ENCODE results near the gene CCDC3. TPM values are rescaled to one million over a fixed set of nuclear protein-coding genes. Genes with fewer than 3 reads are reported as not detected.

CCDC3 gene
- total RNA-seq, 1 experiment from 2014 or later: not detected

GRCh38 chr10:13001887-13002212 lies 337 bp upstream of the CCDC3 start:
- CTCF ChIA-PET: no interaction called here
- H3K27ac Mint-ChIP-seq (ENCODE audit: low read depth, unreplicated experiment): no peak overlapping the region
- peaks cover 6% of the 10 kb centered on the region for H3K4me1 Mint-ChIP-seq (ENCODE audit: insufficient read depth, unreplicated experiment)
- H3K9me3 Mint-ChIP-seq (ENCODE audit: unreplicated experiment): no peaks in the 10 kb centered on the region
- H3K27me3 Mint-ChIP-seq (ENCODE audit: insufficient read depth, unreplicated experiment): no peaks in the 10 kb centered on the region
- POLR2A ChIA-PET: no interaction called here
- intact Hi-C loops (cut with micrococcal nuclease): no loop called here
- no TSS peak for BruUV-seq (replicated peaks)
- TF ChIP-seq CTCF (IDR thresholded peaks at IDR 0.05; ENCODE audit: unreplicated experiment): no peak
- no peak for DNase-seq (ENCODE audit: unreplicated experiment)
- no peaks in the 10 kb centered on the region for H3K36me3 Mint-ChIP-seq (ENCODE audit: insufficient read depth, unreplicated experiment)
- no peak overlapping the region for H3K4me3 Mint-ChIP-seq (ENCODE audit: unreplicated experiment)

GRCh38 chr10:13000431-13000830 lies 1.1 kb downstream of the CCDC3 start:
- H3K4me1 Mint-ChIP-seq (ENCODE audit: insufficient read depth, unreplicated experiment): peaks cover 6% of the 10 kb centered on the region
- no TSS peak for BruUV-seq (replicated peaks)
- peak overlapping the region; percentile 55 for H3K4me3 Mint-ChIP-seq (ENCODE audit: unreplicated experiment)
- ChIA-PET CTCF (no interaction called here), POLR2A (no interaction called here)
- intact Hi-C loops (cut with micrococcal nuclease): no loop called here
- H3K9me3 Mint-ChIP-seq (ENCODE audit: unreplicated experiment): no peaks in the 10 kb centered on the region
- DNase-seq (ENCODE audit: unreplicated experiment): no peak
- H3K27me3 Mint-ChIP-seq (ENCODE audit: insufficient read depth, unreplicated experiment): peaks cover 7% of the 10 kb centered on the region
- no peak overlapping the region for H3K27ac Mint-ChIP-seq (ENCODE audit: low read depth, unreplicated experiment)
- TF ChIP-seq CTCF (IDR thresholded peaks at IDR 0.05; ENCODE audit: unreplicated experiment): no peak
- no peaks in the 10 kb centered on the region for H3K36me3 Mint-ChIP-seq (ENCODE audit: insufficient read depth, unreplicated experiment)

DNA sequence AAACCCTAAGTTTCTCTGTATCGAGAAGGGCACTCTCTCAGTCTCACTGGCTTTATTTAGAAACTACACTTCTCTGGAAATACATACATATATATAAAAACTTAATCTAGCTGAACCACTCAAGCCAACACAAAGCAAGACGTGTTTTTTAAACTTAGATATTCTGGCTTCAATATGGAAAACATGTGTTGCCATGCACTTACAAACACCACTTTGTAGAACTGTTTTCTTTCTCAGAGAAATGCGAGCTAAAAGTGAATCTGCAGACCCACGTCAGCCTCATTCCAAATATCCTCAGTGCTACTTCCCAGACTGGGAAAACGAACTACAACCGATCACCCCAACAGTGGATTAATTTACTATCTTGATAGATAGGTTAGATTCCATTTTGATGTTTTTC lies 1.7 kb downstream of the CCDC3 start:
- CTCF ChIA-PET: interaction anchor here (0.6 kb wide), 1 partner anchor 28 kb away, joined by 3 read pairs; no protein-coding TSS in a partner anchor
- no peak for DNase-seq (ENCODE audit: unreplicated experiment)
- no peak for TF ChIP-seq CTCF (IDR thresholded peaks at IDR 0.05; ENCODE audit: unreplicated experiment)
- intact Hi-C loops (cut with micrococcal nuclease): no loop called here
- Mint-ChIP-seq H3K36me3 (ENCODE audit: insufficient read depth, unreplicated experiment) (no peaks in the 10 kb centered on the region), H3K9me3 (ENCODE audit: unreplicated experiment) (no peaks in the 10 kb centered on the region), H3K4me1 (ENCODE audit: insufficient read depth, unreplicated experiment) (peaks cover 6% of the 10 kb centered on the region), H3K27me3 (ENCODE audit: insufficient read depth, unreplicated experiment) (peaks cover 10% of the 10 kb centered on the region), H3K4me3 (ENCODE audit: unreplicated experiment) (no peak overlapping the region), H3K27ac (ENCODE audit: low read depth, unreplicated experiment) (no peak overlapping the region)
- POLR2A ChIA-PET: no interaction called here
- BruUV-seq (replicated peaks): no TSS peak

DNA sequence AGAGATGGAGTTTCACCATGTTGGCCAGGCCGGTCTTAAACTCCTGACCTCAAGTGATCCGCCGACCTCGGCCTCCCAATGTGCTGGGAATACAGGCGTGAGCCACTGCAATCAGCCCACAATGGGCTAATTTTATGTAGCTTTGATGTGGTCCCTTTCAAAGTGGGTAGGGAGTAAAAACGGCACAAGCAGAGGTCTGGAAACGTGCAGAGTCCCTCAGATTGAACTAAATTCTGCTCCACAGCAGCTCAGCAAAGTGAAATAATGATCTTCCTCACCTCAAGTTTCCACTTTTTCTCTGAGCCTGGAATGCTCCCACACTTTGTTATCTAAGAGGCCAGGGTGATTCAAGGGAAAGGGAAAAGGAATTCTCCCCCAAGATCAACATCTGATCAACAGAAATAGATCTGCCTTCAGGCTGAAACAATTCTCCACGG lies 6.1 kb downstream of the CCDC3 start:
- CTCF ChIA-PET: interaction anchor here (0.6 to 0.8 kb wide), 4 partner anchors 19 to 710 kb away, joined by 3 to 4 read pairs (median 3); no protein-coding TSS in a partner anchor
- no peaks in the 10 kb centered on the region for H3K9me3 Mint-ChIP-seq (ENCODE audit: unreplicated experiment)
- no peak overlapping the region for H3K4me3 Mint-ChIP-seq (ENCODE audit: unreplicated experiment)
- POLR2A ChIA-PET: no interaction called here
- no peak for TF ChIP-seq CTCF (IDR thresholded peaks at IDR 0.05; ENCODE audit: unreplicated experiment)
- peaks cover 10% of the 10 kb centered on the region for H3K27me3 Mint-ChIP-seq (ENCODE audit: insufficient read depth, unreplicated experiment)
- no peak for DNase-seq (ENCODE audit: unreplicated experiment)
- H3K36me3 Mint-ChIP-seq (ENCODE audit: insufficient read depth, unreplicated experiment): no peaks in the 10 kb centered on the region
- no peak overlapping the region for H3K27ac Mint-ChIP-seq (ENCODE audit: low read depth, unreplicated experiment)
- no TSS peak for BruUV-seq (replicated peaks)
- no peaks in the 10 kb centered on the region for H3K4me1 Mint-ChIP-seq (ENCODE audit: insufficient read depth, unreplicated experiment)
- intact Hi-C loops (cut with micrococcal nuclease): no loop called here

All from MCF 10A (cell line).